Fibroblast of mammary gland (primary cell): ENCODE measurements around the gene ITFG2.

Source experiments
- DNase-seq: peaks from one replicate; pipeline ENCODE4 v3.0.0-alpha.2; 2010; ENCODE audit warnings: low read depth
- H3K4me3 ChIP-seq: 2 replicates; pipeline ENCODE4 v1.5.1; 2011; ENCODE audit warnings: low read depth, mild to moderate bottlenecking, low read length, moderate library complexity; ENCODE audit not compliant: control insufficient read depth
- CTCF ChIP-seq: conservative IDR thresholded peaks from 2 replicates; pipeline ENCODE4 v1.5.1; 2011; ENCODE audit warnings: low read depth, low read length, inconsistent platforms; ENCODE audit not compliant: control insufficient read depth, insufficient read depth

ITFG2 gene

GRCh38 chr12:2826721-2827515 lies 14.4 kb downstream of the ITFG2 start:
- no peak for TF ChIP-seq CTCF
- H3K4me3 ChIP-seq, result no peak overlapping the region
- no peak for DNase-seq

- DNase-seq, result no peak
- H3K4me3 ChIP-seq, result no peak overlapping the region
- no peak for TF ChIP-seq CTCF
Measured at GRCh38 chr12:2829275-2829674, 16.8 kb downstream of the ITFG2 start.

GRCh38 chr12:2832550-2833127 lies 20.2 kb downstream of the ITFG2 start:
- TF ChIP-seq CTCF, result no peak
- no peak overlapping the region for H3K4me3 ChIP-seq
- no peak for DNase-seq

- no peak for DNase-seq
- TF ChIP-seq CTCF, result no peak
Measured at GRCh38 chr12:2833327-2833726, 20.9 kb downstream of the ITFG2 start.

GRCh38 chr12:2833810-2834209 lies 21.3 kb downstream of the ITFG2 start:
- no peak for DNase-seq
- TF ChIP-seq CTCF, result no peak
- no peak overlapping the region for H3K4me3 ChIP-seq

More at GRCh38 chr12:2833327-2833726, 20.9 kb downstream of the ITFG2 start:
- H3K4me3 ChIP-seq, result no peak overlapping the region

GRCh38 chr12:2834581-2835491 lies 22.4 kb downstream of the ITFG2 start, which contains the start of gene NRIP2:
TSS of gene NRIP2 (minus strand) at chr12:2835035. CDS start at chr12:2834983, 52 bp downstream.
- H3K4me3 ChIP-seq, result no peak within 1 kb of the TSS
- peak; percentile 49 for DNase-seq
- TF ChIP-seq CTCF, result peak; percentile 13
